GM23338 (cell line): ENCODE measurements around the gene NCK2.

Experiments
- CREB1 ChIP-seq: fragments of 250-450 bp; sonication (Bioruptor Pico); IDR thresholded peaks from 2 replicates; pipeline ENCODE4 v1.5.0; 2020; ENCODE audit warnings: low read depth, mild to moderate bottlenecking, moderate library complexity
- EZH2 ChIP-seq: fragments of 200-600 bp; sonication (generic); IDR thresholded peaks from one replicate; pipeline ENCODE4 v1.8.0; 2017; ENCODE audit warnings: antibody characterized with exemption, mild to moderate bottlenecking, low read depth; ENCODE audit not compliant: unreplicated experiment
- EZH2phosphoT487 ChIP-seq: fragments of 200-600 bp; sonication (generic); IDR thresholded peaks from one replicate; pipeline ENCODE4 v1.8.1; 2018; ENCODE audit warnings: antibody characterized with exemption; ENCODE audit not compliant: unreplicated experiment
- NANOG ChIP-seq: IDR thresholded peaks from 2 replicates; pipeline ENCODE4 v1.6.1; 2016; ENCODE audit warnings: antibody characterized with exemption, borderline replicate concordance
- POLR2AphosphoS5 ChIP-seq: IDR thresholded peaks from 2 replicates; pipeline ENCODE4 v1.6.1; 2016; ENCODE audit warnings: antibody characterized with exemption, low read depth
- ZNF331 ChIP-seq: fragments of 250-450 bp; sonication (Bioruptor Pico); IDR thresholded peaks from 2 replicates; pipeline ENCODE4 v1.5.0; 2020; ENCODE audit warnings: low read depth, mild to moderate bottlenecking, moderate library complexity
- TF ChIP-seq, protein P1 (sequence below), 2 experiments: fragments of 200-600 bp in 1 of 2; sonication (generic) in 1 of 2; conservative IDR thresholded peaks; 2 replicates each; pipeline versions ENCODE4 v1.5.1 to v1.6.1; 2016 to 2017; ENCODE audit warnings: antibody characterized with exemption in 2 of 2, low read depth in 2 of 2, mild to moderate bottlenecking in 2 of 2, moderate library complexity in 1 of 2
- TF ChIP-seq, protein P2 (sequence below): IDR thresholded peaks from one replicate; pipeline ENCODE4 v1.6.1; 2018; ENCODE audit warnings: antibody characterized with exemption; ENCODE audit not compliant: unreplicated experiment

DNA sequence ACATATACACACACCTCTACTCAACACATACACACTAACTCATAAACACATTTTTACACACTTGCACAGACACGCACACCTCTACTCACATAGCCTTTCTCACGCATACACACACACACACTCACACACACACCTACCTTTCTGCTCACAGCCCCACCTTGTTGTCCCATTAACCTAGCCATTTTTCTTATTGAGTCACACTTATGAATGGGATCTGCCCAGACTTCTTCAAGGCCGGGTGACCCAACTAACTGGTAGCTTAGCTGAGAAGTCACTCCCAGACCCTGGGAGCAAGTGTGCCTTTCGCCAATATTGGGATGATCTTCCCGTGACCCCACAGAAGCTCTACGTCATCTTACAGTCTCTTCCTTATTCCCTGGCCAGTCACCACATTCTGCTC is 192.2 kb downstream of the NCK2 start:
- TF ChIP-seq, protein P1, sequence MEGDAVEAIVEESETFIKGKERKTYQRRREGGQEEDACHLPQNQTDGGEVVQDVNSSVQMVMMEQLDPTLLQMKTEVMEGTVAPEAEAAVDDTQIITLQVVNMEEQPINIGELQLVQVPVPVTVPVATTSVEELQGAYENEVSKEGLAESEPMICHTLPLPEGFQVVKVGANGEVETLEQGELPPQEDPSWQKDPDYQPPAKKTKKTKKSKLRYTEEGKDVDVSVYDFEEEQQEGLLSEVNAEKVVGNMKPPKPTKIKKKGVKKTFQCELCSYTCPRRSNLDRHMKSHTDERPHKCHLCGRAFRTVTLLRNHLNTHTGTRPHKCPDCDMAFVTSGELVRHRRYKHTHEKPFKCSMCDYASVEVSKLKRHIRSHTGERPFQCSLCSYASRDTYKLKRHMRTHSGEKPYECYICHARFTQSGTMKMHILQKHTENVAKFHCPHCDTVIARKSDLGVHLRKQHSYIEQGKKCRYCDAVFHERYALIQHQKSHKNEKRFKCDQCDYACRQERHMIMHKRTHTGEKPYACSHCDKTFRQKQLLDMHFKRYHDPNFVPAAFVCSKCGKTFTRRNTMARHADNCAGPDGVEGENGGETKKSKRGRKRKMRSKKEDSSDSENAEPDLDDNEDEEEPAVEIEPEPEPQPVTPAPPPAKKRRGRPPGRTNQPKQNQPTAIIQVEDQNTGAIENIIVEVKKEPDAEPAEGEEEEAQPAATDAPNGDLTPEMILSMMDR (conservative IDR thresholded peaks at IDR 0.05; ENCODE audit: low read depth in 2 of 2), result no peak
- TF ChIP-seq ZNF331 (no peak), NANOG (no peak), EZH2phosphoT487 (no peak), POLR2AphosphoS5 (no peak), EZH2 (no peak), CREB1 (no peak)
- TF ChIP-seq, protein P2, sequence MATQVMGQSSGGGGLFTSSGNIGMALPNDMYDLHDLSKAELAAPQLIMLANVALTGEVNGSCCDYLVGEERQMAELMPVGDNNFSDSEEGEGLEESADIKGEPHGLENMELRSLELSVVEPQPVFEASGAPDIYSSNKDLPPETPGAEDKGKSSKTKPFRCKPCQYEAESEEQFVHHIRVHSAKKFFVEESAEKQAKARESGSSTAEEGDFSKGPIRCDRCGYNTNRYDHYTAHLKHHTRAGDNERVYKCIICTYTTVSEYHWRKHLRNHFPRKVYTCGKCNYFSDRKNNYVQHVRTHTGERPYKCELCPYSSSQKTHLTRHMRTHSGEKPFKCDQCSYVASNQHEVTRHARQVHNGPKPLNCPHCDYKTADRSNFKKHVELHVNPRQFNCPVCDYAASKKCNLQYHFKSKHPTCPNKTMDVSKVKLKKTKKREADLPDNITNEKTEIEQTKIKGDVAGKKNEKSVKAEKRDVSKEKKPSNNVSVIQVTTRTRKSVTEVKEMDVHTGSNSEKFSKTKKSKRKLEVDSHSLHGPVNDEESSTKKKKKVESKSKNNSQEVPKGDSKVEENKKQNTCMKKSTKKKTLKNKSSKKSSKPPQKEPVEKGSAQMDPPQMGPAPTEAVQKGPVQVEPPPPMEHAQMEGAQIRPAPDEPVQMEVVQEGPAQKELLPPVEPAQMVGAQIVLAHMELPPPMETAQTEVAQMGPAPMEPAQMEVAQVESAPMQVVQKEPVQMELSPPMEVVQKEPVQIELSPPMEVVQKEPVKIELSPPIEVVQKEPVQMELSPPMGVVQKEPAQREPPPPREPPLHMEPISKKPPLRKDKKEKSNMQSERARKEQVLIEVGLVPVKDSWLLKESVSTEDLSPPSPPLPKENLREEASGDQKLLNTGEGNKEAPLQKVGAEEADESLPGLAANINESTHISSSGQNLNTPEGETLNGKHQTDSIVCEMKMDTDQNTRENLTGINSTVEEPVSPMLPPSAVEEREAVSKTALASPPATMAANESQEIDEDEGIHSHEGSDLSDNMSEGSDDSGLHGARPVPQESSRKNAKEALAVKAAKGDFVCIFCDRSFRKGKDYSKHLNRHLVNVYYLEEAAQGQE, result no peak
